Epithelial cell of esophagus (primary cell): ENCODE results near the gene ALX4.
A peak's percentile ranks its signal among the peaks of the same experiment; 100 is the strongest.

Experiments
- DNase-seq: peaks from one replicate; pipeline ENCODE4 v3.0.0; 2010; ENCODE audit warnings: low read depth
- H3K4me3 ChIP-seq: 2 replicates; pipeline ENCODE4 v1.5.1; 2011; ENCODE audit warnings: mild to moderate bottlenecking, low read length, control low read depth
- TF ChIP-seq, protein P1 (sequence below): IDR thresholded peaks from 2 replicates; pipeline ENCODE4 v1.5.1; 2011; ENCODE audit warnings: low read depth, mild to moderate bottlenecking, low read length, control low read depth, inconsistent platforms; ENCODE audit not compliant: insufficient read depth; ENCODE audit errors: missing control alignments

The ALX4 gene

DNA sequence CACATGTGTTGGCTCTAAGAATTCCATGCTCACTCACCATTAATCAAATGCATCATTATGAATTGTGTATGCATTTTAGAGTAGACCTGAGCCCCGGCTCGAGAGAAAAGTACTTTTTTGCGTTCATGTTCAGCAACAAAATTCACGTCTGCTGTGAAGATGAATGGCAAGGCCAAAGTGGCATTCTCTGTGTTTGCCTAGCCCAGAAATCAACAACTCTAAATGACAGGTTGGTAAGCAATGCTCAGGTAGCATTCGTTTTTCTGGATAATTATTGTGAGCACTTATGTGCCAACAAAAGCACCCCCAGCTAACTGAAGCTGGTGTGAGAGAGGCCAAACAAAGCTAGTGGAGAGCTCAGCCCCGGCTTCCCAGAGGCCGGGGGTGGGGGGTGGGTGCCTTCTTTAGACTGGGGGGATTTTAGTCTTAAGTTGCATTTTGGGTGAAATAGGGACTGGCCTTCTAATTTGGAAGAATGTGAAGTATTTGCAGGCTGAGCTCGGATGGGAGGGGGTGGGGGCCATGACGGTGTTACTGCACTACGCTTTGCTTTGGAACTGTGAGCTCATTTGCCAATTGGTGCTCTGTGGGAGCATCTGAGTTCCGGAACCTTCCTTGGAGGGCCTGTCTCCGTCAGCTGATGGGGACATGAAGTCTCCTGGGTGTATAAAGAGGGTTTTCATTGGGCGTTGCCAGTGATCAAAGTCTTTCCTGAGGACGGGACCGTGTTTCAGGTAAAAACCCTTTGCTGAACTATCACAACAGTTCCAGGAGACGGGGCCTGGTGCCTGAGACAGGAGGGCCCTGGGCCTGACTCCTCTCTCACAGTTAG is 29.0 kb upstream of the ALX4 start:
- no peak overlapping the region for H3K4me3 ChIP-seq
- DNase-seq, result no peak
- TF ChIP-seq, protein P1, sequence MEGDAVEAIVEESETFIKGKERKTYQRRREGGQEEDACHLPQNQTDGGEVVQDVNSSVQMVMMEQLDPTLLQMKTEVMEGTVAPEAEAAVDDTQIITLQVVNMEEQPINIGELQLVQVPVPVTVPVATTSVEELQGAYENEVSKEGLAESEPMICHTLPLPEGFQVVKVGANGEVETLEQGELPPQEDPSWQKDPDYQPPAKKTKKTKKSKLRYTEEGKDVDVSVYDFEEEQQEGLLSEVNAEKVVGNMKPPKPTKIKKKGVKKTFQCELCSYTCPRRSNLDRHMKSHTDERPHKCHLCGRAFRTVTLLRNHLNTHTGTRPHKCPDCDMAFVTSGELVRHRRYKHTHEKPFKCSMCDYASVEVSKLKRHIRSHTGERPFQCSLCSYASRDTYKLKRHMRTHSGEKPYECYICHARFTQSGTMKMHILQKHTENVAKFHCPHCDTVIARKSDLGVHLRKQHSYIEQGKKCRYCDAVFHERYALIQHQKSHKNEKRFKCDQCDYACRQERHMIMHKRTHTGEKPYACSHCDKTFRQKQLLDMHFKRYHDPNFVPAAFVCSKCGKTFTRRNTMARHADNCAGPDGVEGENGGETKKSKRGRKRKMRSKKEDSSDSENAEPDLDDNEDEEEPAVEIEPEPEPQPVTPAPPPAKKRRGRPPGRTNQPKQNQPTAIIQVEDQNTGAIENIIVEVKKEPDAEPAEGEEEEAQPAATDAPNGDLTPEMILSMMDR, result no peak

DNA sequence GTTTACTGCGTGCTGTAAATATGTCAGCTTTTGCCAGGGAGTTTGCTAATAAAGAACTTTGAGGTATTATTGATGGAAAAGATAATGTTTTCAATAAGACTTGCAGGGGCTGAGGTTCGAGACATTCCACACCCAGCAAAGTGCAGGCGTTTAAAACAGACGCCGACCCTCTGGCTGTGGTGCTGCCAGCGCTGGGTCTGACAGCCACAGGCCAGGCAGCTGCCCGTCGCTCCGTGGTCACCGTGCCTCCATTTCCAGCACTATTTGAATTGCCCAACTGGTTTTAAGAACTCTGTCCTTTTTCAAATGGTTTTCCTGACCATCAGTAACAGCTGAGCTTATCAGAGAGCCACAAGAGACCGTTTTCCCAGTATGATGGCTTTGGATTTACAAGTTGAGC is 28.1 kb upstream of the ALX4 start:
- TF ChIP-seq, protein P1, result no peak
- DNase-seq, result no peak
- H3K4me3 ChIP-seq, result no peak overlapping the region

DNA sequence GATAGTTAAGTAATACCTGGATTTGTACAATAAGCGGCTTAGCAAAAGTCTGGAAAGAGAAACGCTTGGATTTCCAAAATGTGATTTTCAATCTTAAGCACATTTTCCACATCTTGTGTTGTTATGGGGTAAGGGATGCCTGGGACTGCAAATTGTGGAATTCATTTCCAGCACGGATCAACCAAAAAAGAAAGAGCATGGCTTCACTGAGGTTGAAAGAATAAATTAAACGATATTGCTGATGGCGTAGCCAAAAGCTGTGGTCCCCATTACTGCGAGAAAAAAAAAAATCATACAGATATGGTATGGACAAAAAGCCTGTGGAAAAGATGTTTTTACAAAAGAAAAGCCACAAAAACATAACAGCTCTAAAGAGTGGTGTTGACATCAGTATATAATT is 26.0 kb upstream of the ALX4 start:
- H3K4me3 ChIP-seq, result no peak overlapping the region
- DNase-seq, result no peak
- TF ChIP-seq, protein P1, result no peak

DNA sequence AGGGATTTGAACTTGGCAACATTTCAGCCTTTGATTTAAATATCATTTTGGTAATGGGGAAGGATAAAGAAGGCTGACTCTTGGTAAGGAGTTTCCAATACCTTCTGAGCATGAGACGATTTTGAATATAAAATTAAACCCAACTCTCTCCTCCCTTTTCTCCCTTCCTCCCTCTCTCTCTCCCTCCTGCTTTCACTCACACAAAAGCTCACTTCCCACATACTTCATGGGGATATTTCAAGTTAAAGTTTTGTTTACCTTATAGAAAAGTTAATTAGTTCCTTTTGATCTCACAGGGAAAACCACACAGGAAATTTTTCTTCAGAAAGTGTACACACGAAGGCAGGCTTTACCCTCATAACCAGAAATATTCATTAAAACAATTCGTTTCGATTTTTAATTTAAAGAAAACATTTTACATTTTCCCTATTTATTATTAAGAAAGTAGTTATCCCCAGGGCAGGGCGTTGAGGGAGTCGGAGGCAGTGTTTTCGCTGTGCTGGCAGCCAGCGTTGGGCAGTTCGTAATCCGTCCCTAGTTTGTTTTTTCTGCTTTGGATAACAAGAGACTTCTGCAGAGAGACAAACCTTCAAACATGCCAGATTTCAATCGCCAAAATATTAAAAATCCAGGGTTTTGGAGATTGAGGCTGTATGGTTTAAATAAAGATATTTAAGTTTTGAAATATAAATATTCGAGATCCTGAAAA is 25.3 kb upstream of the ALX4 start:
- TF ChIP-seq, protein P1, result no peak
- DNase-seq, result no peak
- no peak overlapping the region for H3K4me3 ChIP-seq

DNA sequence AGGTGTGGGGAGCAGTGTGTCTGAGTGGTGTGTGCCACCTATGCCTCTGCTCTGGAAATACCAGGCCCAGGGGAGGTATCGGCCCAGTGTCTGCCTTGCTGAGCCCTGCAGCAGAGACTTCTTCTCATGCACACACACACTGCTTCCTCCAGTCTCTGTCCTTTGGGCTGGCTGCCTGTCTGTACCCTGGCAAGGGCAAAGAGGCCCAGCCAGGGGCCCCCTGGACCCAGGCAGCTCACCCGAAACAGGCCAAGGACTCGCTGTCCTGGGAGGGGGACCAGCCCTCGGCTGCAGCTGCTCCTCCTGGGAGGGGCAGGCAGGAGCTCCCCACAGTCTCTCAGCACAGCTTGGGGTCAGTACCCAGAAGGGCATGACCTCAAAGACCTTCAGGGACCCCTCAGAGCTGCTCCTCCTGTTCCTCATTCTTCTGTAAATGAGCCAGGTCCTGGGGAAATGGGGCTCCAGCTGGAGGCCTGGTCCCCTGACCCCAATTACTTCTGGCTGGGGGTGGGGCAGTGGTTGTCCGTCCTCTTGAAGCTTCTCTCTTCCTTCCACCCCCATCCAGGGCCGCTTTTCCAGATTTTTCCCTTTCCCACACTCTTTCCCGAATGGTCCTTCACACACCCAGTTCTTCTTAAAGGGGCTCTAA is 24.5 kb upstream of the ALX4 start:
- no peak for DNase-seq
- TF ChIP-seq, protein P1, result no peak
- no peak overlapping the region for H3K4me3 ChIP-seq

DNA sequence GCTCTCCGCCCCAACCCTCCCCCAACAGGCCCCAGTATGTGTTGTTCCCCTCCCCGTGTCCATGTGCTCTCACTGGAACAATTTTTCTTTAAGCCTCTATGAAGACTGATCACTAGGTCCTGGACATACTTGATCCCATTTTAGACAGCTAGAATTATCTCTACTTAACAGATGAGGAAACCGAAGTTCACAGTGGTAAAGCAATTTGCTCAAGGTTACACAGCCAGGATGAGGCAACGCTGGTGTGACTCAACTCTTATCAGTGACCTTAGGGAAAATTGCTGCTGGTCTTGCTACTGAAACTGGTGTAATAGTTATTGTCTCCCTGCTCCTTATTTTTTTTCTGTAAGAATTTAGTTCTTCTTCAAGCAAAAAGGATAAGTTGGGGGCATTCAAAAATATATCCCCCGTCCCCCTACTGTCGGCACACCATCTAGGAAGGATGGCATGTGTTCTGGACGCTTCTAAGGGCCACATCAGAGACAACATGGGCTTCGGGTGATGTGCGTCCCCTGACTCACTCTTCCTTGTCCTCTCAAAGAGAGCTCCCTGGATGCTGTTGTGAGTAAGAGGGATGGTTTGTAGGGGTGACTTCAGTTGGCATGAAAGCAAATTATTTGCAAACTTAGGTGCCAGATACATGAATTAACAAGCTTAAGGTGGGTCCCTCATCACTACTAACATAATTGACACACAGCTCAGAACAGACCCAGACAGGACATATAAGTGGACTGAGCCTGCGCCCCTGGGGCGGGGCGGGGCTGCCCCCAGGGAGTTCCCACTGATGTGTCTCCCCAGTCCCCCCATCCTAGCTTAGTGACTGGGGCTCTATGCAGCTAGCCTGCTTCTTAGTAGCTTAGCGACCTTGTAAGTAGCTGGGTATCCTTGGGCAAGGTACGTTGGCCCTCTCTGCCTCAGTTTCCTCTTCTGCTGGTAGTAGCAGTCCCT is 23.6 kb upstream of the ALX4 start:
- TF ChIP-seq, protein P1, result no peak
- DNase-seq, result peak; percentile 62
- no peak overlapping the region for H3K4me3 ChIP-seq
